WERI-Rb-1 (cell line): ENCODE measurements around the gene KRT72.
A peak's percentile ranks its signal among the peaks of the same experiment; 100 is the strongest.

Source experiments
- DNase-seq: peaks from one replicate; pipeline ENCODE4 v3.0.0-alpha.2; 2020
- H3K27ac ChIP-seq: fragments of 250-450 bp; sonication (Bioruptor Pico); 2 replicates; pipeline ENCODE4 v1.5.1; 2020; ENCODE audit warnings: mild to moderate bottlenecking, moderate library complexity
- H3K27me3 ChIP-seq: fragments of 250-450 bp; sonication (Bioruptor Pico); 2 replicates; pipeline ENCODE4 v1.5.1; 2021; ENCODE audit warnings: mild to moderate bottlenecking, low read depth, moderate library complexity; ENCODE audit not compliant: insufficient read depth, severe bottlenecking
- H3K36me3 ChIP-seq: fragments of 250-450 bp; sonication (Bioruptor Pico); 2 replicates; pipeline ENCODE4 v1.5.1; 2020; ENCODE audit warnings: mild to moderate bottlenecking, moderate library complexity
- H3K4me3 ChIP-seq: 2 replicates; pipeline ENCODE4 v1.5.1; 2011; ENCODE audit warnings: low read depth, mild to moderate bottlenecking, control low read depth, low read length
- H3K9me3 ChIP-seq: fragments of 250-450 bp; sonication (Bioruptor Pico); 2 replicates; pipeline ENCODE4 v1.5.1; 2021; ENCODE audit warnings: mild to moderate bottlenecking, moderate library complexity; ENCODE audit not compliant: severe bottlenecking
- CTCF ChIP-seq: IDR thresholded peaks from 2 replicates; pipeline ENCODE4 v1.5.1; 2011; ENCODE audit warnings: low read depth, mild to moderate bottlenecking, control low read depth, inconsistent platforms, low read length

Gene KRT72

GRCh38 chr12:52573306-52573705 lies 28.0 kb downstream of the KRT72 start:
- H3K4me3 ChIP-seq = no peak overlapping the region
- no peak for DNase-seq
- H3K27ac ChIP-seq = no peak overlapping the region
- no peak for TF ChIP-seq CTCF
- H3K27me3 ChIP-seq = peaks cover 91% of the 10 kb centered on the region
- no peaks in the 10 kb centered on the region for H3K9me3 ChIP-seq
- no peaks in the 10 kb centered on the region for H3K36me3 ChIP-seq

GRCh38 chr12:52570511-52570910 lies 30.8 kb downstream of the KRT72 start:
- no peak overlapping the region for H3K27ac ChIP-seq

GRCh38 chr12:52568111-52568510 lies 33.2 kb downstream of the KRT72 start:
- peaks cover 90% of the 10 kb centered on the region for H3K27me3 ChIP-seq
- no peaks in the 10 kb centered on the region for H3K36me3 ChIP-seq
- DNase-seq = no peak
- no peak for TF ChIP-seq CTCF
- no peak overlapping the region for H3K27ac ChIP-seq
- H3K9me3 ChIP-seq = no peaks in the 10 kb centered on the region
- no peak overlapping the region for H3K4me3 ChIP-seq

More at GRCh38 chr12:52570511-52570910, 30.8 kb downstream of the KRT72 start:
- H3K27me3 ChIP-seq = peaks cover 92% of the 10 kb centered on the region
- H3K36me3 ChIP-seq = no peaks in the 10 kb centered on the region
- no peak overlapping the region for H3K4me3 ChIP-seq
- no peak for TF ChIP-seq CTCF
- no peaks in the 10 kb centered on the region for H3K9me3 ChIP-seq
- DNase-seq = no peak

GRCh38 chr12:52566847-52567291 lies 34.4 kb downstream of the KRT72 start:
- TF ChIP-seq CTCF = no peak
- Histone ChIP-seq H3K9me3 (no peaks in the 10 kb centered on the region), H3K4me3 (no peak overlapping the region), H3K36me3 (no peaks in the 10 kb centered on the region), H3K27me3 (peaks cover 85% of the 10 kb centered on the region), H3K27ac (no peak overlapping the region)
- DNase-seq = no peak

GRCh38 chr12:52564582-52564981 lies 36.7 kb downstream of the KRT72 start:
- Histone ChIP-seq H3K27me3 (peaks cover 84% of the 10 kb centered on the region), H3K4me3 (no peak overlapping the region), H3K36me3 (no peaks in the 10 kb centered on the region), H3K27ac (no peak overlapping the region), H3K9me3 (no peaks in the 10 kb centered on the region)
- TF ChIP-seq CTCF = no peak
- DNase-seq = no peak

GRCh38 chr12:52561880-52562449 lies 39.3 kb downstream of the KRT72 start:
- no peak overlapping the region for H3K27ac ChIP-seq
- peaks cover 81% of the 10 kb centered on the region for H3K27me3 ChIP-seq
- no peak overlapping the region for H3K4me3 ChIP-seq
- no peak for DNase-seq
- H3K9me3 ChIP-seq = no peaks in the 10 kb centered on the region
- peak; percentile 40 for TF ChIP-seq CTCF
- no peaks in the 10 kb centered on the region for H3K36me3 ChIP-seq
